ENCODE results near the gene KIF18B. TPM values are rescaled to one million over a fixed set of nuclear protein-coding genes. Genes with fewer than 3 reads are reported as not detected.

Gene KIF18B
- 0.81 TPM for total RNA-seq

- DNase-seq (ENCODE audit: low read depth in 2 of 3, low spot score in 2 of 3): peak; percentile 69 to 96 (median 91)
Observed at GRCh38 chr17:44947461-44948314, at the start of gene KIF18B. KIF18B (minus strand) TSS chr17:44947773; CDS start chr17:44936344, 11,429 bp downstream.

- no peak for DNase-seq (ENCODE audit: low read depth in 2 of 3, low spot score in 2 of 3)
Observed at GRCh38 chr17:44996304-44996703, 48.7 kb upstream of the KIF18B start.

- DNase-seq (ENCODE audit: low read depth in 2 of 3, low spot score in 2 of 3): no peak
Observed at GRCh38 chr17:44995436-44996001, 47.9 kb upstream of the KIF18B start.

DNA sequence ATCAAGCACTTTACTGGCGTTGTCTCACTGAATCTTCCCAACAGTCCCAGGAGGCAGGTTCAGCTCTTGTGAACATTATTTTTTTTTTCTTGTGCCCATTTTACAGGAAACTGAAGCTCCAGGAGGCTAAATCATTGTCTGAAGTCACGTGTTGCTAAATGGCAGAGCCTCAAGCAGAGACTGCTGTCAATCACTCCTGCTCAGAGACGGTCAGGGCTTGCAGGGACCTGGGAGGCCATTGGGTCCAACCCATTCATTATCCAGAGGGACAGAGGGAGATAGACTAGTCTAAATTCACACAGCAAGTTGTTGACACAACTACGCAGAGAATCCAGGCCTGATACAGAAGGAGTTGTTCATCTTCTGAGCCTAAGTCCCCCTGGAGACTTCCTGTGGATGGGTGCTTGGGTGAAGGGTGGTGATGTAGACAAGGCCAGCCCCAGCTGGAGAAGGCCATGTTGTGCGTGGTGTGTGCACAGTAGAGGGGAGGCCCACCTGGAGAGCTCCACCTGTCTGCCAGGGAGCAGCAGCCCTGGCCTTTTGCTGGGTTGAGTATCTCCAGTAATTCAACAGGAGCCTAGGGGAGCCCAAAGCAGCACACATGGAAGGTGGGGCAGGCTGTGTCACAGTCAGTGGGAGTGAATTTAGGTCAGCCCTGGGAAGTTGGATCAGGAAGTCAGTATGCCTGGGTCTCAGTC, 44.8 kb upstream of the KIF18B start:
- no peak for DNase-seq (ENCODE audit: low read depth in 2 of 3, low spot score in 2 of 3)

GRCh38 chr17:44990994-44991393, 43.4 kb upstream of the KIF18B start:
- DNase-seq (ENCODE audit: low read depth in 2 of 3, low spot score in 2 of 3): no peak

DNA sequence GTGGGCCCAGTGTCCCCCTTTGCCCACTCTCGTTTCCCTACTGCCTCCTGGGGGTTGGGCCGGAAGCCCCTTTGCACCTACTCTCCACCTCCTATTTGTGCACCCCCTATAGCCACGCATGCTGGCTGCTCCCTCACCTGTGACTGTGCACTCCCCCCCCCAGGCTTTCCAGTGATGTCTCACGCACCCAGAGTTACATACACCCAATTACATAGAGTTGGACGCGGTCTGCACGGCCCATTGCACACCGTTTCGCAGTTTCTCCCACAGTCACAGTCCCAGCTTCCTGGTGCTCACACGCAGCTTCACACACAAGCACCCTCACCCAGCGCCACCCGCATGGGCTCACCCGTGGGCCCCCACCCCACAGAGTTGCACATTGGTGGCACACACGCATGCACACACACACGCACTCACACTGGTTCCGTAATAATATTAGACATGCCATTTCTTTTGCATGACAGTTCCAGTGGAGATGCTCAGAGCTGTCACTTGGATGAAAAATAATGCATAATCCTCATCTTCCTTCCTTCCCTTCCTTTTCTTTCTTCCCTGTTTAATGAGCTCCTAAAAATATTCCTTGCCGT, 42.1 kb upstream of the KIF18B start:
- no peak for DNase-seq (ENCODE audit: low read depth in 2 of 3, low spot score in 2 of 3)

DNA sequence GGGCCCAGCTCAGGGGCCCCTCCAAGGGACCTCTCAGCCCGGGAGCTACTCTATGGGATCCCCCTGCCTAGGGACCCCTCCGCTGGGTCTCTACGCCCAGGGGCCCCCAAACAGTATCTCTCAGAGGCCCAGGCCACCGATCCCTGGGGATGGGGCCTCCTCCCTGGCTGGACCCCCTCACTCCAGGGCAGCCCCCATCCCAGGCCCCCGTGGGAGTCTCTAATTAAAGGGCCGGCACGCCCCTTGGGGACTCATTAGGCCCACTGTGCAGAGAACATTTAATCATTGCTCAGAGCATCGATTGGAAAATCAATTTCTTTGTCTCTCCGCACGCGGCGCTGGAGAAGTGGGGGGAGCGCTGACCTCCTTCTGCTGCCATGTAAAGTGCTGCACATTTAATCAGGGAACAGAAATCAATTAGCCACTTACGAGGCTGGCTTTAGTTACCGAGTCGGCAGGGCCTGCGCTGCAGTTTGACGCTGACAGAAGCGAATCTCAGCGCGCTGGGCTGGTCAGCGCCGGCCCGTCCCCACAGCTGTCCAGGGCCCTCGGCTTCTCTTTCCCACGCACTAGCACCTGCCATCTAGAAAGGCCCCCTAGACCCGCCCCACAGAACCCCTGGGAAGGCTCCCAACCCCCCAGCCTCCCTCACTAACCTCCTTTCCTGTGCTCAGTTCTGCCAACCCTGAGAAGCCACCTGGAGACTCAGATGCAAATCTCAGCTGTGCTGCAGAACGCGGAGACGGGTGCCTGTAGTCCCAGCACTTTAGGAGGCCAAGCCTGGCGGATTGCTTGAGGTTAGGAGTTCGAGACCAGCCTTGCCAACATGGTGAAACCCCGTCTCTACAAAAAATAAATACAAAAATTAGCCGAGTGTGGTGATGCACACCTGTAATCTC, 40.7 kb upstream of the KIF18B start:
- no peak for DNase-seq (ENCODE audit: low read depth in 2 of 3, low spot score in 2 of 3)

GRCh38 chr17:44983563-44983962, 36.0 kb upstream of the KIF18B start:
- DNase-seq (ENCODE audit: low read depth in 2 of 3, low spot score in 2 of 3): no peak

- DNase-seq (ENCODE audit: low read depth in 2 of 3, low spot score in 2 of 3): no peak
Observed at GRCh38 chr17:44982113-44982702, 34.6 kb upstream of the KIF18B start.

- no peak for DNase-seq (ENCODE audit: low read depth in 2 of 3, low spot score in 2 of 3)
Observed at GRCh38 chr17:44981221-44981968, 33.8 kb upstream of the KIF18B start.

DNA sequence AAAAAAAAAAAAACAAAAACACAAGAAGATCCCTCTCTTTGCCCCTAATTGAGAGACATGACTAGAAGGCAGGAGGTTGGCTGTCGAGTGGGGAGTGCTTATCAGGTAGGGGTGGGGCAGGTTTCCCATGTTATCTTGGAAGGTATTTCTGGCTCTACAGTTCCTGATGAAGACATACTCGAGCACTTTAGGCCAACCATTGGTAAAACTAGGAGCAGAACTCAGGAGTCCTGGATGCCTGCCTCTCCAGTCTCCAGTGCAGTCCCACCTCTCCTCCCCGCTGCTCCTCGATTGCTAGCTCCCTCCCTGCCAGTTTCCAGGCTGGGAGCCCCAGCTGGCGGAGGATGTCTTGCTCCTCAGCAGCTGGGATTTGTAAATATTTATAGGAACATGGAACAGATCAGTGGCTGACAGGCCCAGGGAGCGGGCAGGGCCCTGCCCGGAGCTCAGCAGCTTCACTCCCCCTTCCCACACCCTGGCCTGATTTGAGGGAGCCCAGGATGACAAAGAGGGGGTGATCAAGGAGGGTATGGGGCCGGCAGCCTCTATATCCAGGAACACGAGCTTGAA, 31.9 kb upstream of the KIF18B start:
- no peak for DNase-seq (ENCODE audit: low read depth in 2 of 3, low spot score in 2 of 3)

DNA sequence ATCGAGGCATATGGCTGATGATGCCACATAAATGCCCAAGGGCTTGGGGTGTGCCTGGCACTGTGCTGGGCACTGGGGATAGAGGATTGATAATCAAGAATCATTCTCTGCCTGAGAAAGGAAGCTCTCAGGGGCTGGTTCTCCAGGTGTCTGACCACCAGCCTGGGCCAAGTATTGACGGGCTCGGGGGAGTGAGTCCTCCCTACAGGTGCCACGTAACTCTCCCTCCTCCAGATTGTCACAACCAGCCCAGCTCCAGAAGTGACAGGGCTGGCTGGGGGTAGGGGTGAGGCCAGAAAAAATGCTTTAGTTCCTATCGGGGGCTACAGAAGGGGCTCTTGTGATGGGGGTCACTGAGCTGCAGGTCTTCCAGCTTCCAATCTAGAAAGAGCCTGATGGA, 31.2 kb upstream of the KIF18B start:
- DNase-seq (ENCODE audit: low read depth in 2 of 3, low spot score in 2 of 3): no peak

- no peak for DNase-seq (ENCODE audit: low read depth in 2 of 3, low spot score in 2 of 3)
Observed at GRCh38 chr17:44977814-44978550, 30.4 kb upstream of the KIF18B start.

DNA sequence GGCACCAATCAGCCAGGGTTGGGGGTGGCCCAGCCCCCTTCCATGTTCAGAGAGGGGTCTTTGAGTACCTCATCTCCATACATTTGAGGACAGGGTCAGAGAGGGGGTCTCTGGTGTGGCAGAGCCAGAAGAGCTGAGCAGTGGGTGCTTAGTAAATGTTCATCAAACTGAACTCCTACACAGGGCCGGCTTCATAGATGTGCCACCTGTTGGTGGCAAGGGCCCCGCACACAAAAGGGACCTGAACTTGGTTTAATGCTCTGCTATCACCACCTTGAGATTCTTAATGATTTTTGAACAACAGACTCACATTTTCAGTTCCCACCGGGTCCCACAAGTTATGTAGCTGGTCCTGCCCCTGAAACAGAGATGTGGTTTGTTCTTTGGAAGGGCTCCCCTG, 29.5 kb upstream of the KIF18B start:
- DNase-seq (ENCODE audit: low read depth in 2 of 3, low spot score in 2 of 3): no peak

GRCh38 chr17:44976206-44976605, 28.6 kb upstream of the KIF18B start:
- DNase-seq (ENCODE audit: low read depth in 2 of 3, low spot score in 2 of 3): no peak

GRCh38 chr17:44972953-44973352, 25.4 kb upstream of the KIF18B start:
- DNase-seq (ENCODE audit: low read depth in 2 of 3, low spot score in 2 of 3): no peak

DNA sequence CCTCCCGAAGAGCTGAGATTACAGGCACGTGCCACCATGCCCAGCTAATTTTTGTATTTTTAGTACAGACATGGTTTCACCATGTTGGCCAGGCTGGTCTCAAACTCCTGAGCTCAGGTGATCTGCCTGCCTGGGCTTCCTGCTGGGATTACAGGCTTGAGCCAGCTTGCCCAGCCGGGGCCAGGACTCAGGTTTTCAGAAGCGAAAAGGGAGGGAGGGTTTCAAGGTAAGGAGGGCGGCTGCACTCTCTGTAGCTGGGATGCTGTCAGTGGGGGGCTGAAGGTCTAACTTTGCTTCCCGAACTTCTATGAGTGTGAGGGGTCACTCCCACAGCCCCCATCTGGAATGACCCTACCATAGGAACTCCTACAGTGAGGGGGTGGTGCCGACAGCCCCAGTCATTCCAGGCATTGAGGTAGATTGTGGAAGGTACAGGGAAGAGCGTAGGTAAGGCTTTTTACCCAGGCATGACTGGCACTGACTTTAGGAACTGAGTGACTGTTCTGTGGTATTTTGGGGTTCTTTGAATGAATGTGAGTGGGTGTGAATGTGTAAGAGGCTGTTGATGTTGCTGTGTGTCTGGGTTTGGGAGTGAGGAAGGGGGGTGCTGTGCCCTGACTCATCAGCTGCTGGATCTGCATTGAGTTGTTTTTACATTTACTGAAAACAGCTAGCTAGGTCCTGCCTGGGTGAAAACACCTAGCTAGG, 24.4 kb upstream of the KIF18B start:
- no peak for DNase-seq (ENCODE audit: low read depth in 2 of 3, low spot score in 2 of 3)
